HG02678 (cell line): ENCODE data around the gene BUD23.

Source experiments
- ATAC-seq: cut with Tn5 transposase; IDR thresholded peaks from one replicate; pipeline ENCODE4 v1.9.1; 2021; ENCODE audit warnings: mild to moderate bottlenecking, moderate library complexity; ENCODE audit not compliant: unreplicated experiment

BUD23 gene

DNA sequence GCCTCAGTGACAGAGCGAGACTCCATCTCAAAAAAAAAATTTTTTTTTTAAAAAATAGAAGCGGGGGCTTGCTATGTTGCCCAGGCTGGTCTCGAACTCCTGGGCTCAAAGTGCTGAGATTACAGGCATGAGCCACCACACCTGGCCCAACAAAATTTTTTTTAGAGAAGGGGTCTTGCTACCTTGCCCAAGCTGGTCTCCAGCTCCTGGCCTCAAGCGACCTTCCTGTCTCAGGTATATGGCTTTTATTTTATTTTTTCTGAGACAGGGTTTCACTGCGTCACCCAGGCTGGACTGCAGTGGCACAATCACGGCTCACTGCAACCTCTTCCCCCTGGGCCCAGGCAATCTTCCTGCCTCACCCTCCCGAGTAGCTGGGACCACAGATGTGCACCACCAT, 56.8 kb downstream of the BUD23 start:
- no peak for ATAC-seq

DNA sequence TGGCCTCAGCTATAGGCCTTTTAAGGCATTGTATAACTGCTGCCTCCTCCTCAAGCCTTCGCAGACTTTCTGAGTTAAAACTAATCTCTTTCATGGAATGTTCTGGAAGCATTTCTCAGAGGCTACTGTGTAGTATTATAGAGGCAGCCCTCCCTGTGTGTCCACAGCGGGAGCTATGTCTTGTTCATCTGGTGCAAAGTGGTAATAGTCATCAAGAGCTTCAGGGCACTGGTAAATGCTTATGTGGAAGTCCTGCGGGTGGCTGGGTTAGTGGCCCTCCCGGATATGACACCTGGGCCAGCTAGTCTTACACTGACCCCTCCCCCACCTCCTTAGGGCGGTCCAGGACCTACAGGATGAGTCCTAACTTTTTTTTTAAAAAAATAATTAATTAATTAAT, 57.4 kb downstream of the BUD23 start:
- no peak for ATAC-seq

DNA sequence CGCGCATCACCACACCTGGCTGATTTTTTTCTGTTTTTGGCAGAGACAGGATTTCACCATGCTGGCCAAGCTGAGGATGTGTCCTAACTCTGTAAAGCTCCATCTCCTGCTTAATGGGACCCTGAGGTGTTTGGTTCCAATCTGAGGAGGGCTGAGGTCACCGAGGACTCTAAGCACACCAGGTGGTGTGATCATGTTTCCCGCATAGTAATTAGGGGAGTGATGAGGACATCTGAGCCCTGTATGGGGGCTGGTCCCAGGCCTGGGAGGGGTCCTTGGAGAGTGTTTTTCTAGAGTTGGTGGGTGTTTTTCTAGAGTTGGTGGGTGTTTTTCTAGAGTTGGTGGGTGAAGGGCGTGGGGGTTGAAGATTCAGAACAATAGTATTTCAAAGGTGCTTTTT, 58.2 kb downstream of the BUD23 start:
- no peak for ATAC-seq

DNA sequence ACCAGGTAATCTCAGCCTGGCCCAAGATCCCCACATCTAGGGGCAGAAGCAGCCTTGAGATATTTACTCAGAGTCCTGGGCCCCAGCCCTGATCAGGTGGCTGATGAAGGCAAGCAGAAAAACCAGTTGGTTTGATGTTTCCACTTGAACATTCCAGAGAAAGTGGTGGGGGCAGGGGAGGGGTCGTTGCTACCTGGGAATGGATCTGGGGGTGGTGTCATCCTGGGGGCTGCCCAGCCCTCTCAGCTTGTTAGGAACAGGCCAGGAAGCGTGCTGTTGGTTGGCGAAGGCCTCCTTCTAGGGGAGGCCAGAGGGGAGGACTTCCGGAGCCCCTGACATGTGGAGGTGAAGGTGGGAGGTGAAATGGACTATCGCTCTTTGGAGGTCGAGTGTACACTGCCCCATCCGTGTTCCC, 58.9 kb downstream of the BUD23 start:
- ATAC-seq: no peak

DNA sequence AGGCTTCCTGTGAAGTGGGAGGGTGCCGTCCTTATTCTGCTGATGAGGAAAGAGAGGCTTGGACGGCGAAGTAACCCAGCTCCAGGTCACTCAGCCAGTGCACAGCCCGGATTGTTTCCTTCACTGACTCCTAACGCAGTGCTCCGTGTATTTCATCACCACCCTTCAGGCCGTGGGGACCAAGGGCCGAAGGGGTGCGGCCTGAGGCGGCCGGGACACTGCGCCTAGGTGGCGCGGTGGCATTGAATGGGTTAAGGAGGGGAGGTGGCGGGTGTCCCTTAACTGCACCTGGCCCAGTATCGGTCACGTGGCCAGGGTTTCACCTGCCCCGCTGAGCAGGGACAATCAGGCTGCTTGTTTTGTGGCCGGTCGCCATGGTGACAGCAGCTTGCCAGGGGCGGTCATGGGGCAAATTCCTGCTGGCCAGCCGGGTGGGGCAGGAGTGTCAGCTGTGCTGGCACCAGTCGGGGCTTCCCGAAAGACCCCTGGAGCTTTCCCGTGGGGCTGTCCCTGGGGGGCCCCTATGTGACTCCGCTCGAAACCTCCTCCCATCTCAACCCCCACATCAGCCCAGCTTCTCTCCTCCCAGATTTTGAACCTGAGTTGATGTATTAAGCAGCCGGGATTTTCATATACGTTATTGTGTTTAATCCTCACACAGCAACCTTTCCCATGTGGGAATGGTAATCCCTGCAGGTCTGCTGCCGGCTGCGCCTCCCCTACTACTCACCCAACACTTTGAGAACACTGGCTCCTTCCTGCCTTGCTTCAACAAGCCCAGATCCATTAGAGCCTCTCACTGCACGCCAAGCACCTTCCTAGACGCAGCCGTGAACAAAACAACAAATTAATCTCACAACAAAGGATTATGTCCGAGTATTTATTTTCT, 59.6 kb downstream of the BUD23 start:
- no peak for ATAC-seq

DNA sequence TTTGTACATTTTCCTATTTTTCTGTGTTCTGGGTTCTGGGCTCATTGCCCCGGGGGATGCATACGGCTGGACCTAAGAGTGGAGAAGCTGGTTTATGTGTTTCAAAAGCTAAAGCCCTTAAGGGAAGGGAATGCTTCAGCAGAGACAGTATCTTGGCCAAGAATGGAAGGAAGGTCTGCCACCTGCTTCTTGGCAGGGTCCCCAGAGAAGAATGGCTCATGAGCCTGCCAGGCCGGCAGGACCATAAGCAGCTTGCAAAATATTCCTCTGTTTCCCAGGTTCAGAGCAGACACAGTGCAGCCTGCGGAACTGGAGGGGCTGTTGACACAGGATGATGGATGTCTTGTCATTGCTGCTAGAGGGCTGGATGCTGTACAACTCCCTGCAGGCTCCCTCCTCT, 63.0 kb downstream of the BUD23 start:
- no peak for ATAC-seq
